Calu3 (cell line): ENCODE data around the gene HAO1. TPM values are rescaled to one million over a fixed set of nuclear protein-coding genes. Genes with fewer than 3 reads are reported as not detected.
A peak's percentile ranks its signal among the peaks of the same experiment; 100 is the strongest.

Experiments
- BruUV-seq: library from RNA; stranded (reverse); fragments of 400-500 nt; replicated peaks from 2 replicates; lab custom pipeline; 2021; lab: Mats Ljungman, UMichigan
- CTCF ChIA-PET: fragments of 300-600 bp; sonication (Branson Sonifier 250); formaldehyde crosslinking; loops from one replicate; lab custom pipeline; 2022; ENCODE audit warnings: antibody characterized with exemption; lab: Charles Lee
- DNase-seq: peaks from one replicate; pipeline ENCODE4 v3.0.0; 2022
- H3K27ac Mint-ChIP-seq: one replicate; pipeline ENCODE4 v1.8.0; 2022; ENCODE audit warnings: mixed read lengths; ENCODE audit not compliant: unreplicated experiment
- H3K27me3 Mint-ChIP-seq: one replicate; pipeline ENCODE4 v1.8.0; 2022; ENCODE audit warnings: mixed read lengths; ENCODE audit not compliant: unreplicated experiment
- H3K36me3 Mint-ChIP-seq: one replicate; pipeline ENCODE4 v1.8.0; 2022; ENCODE audit warnings: mild to moderate bottlenecking, moderate library complexity, mixed read lengths; ENCODE audit not compliant: insufficient read depth, unreplicated experiment
- H3K4me1 Mint-ChIP-seq: one replicate; pipeline ENCODE4 v1.8.0; 2022; ENCODE audit warnings: mild to moderate bottlenecking, low read depth, mixed read lengths; ENCODE audit not compliant: unreplicated experiment
- H3K4me3 Mint-ChIP-seq: one replicate; pipeline ENCODE4 v1.8.0; 2022; ENCODE audit warnings: mild to moderate bottlenecking, low read depth, moderate library complexity, mixed read lengths; ENCODE audit not compliant: unreplicated experiment
- H3K9me3 Mint-ChIP-seq: one replicate; pipeline ENCODE4 v1.8.0; 2022; ENCODE audit warnings: low read depth, mixed read lengths; ENCODE audit not compliant: unreplicated experiment
- CTCF ChIP-seq: fragments of 200-600 bp; IDR thresholded peaks from one replicate; pipeline ENCODE4 v1.8.0; 2022; ENCODE audit warnings: antibody characterized with exemption; ENCODE audit not compliant: unreplicated experiment
- intact Hi-C: fragments of 100-400 bp; cut with micrococcal nuclease; formaldehyde crosslinking; loops from one replicate; pipeline ENCODE4 v1.10.0; 2022; ENCODE audit not compliant: unreplicated experiment
- total RNA-seq: library from RNA; stranded (reverse); gene quantifications from 2 replicates; pipeline ENCODE4 v1.2.3, GENCODE V29; 2022

HAO1 gene
- total RNA-seq, 1 experiment from 2014 or later: not detected

GRCh38 chr20:7866285-7866684 lies 74.0 kb downstream of the HAO1 start:
- H3K27me3 Mint-ChIP-seq: peaks cover 13% of the 10 kb centered on the region
- TF ChIP-seq CTCF: no peak
- H3K36me3 Mint-ChIP-seq: no peaks in the 10 kb centered on the region
- CTCF ChIA-PET: interaction anchor here (0.8 kb wide), 1 partner anchor 9 kb away, joined by 3 read pairs; no protein-coding TSS in a partner anchor
- BruUV-seq: no TSS peak
- no peak overlapping the region for H3K4me3 Mint-ChIP-seq
- DNase-seq: no peak
- no peak overlapping the region for H3K27ac Mint-ChIP-seq
- intact Hi-C loops: no loop called here
- no peaks in the 10 kb centered on the region for H3K4me1 Mint-ChIP-seq
- no peaks in the 10 kb centered on the region for H3K9me3 Mint-ChIP-seq

GRCh38 chr20:7859356-7859802 lies 80.9 kb downstream of the HAO1 start:
- Mint-ChIP-seq H3K4me3 (no peak overlapping the region), H3K9me3 (no peaks in the 10 kb centered on the region), H3K27ac (no peak overlapping the region), H3K27me3 (peaks cover 13% of the 10 kb centered on the region), H3K36me3 (no peaks in the 10 kb centered on the region), H3K4me1 (peaks cover 16% of the 10 kb centered on the region)
- CTCF ChIA-PET: interaction anchor here (0.7 to 1.3 kb wide), 2 partner anchors 18 to 275 kb away, joined by 3 to 4 read pairs; no protein-coding TSS in a partner anchor
- BruUV-seq: no TSS peak
- DNase-seq: peak; percentile 23
- intact Hi-C loops: loop anchor here (2.0 to 10.0 kb wide), 6 partner anchors 145 to 1717 kb away; no protein-coding TSS in a partner anchor
- TF ChIP-seq CTCF: no peak

- intact Hi-C loops: loop anchor here (2.0 to 10.0 kb wide), 6 partner anchors 144 to 1716 kb away; no protein-coding TSS in a partner anchor
- no peak overlapping the region for H3K4me3 Mint-ChIP-seq
- H3K27ac Mint-ChIP-seq: no peak overlapping the region
- CTCF ChIA-PET: interaction anchor here (1.3 kb wide), 1 partner anchor 17 kb away, joined by 4 read pairs; no protein-coding TSS in a partner anchor
- BruUV-seq: no TSS peak
- peaks cover 13% of the 10 kb centered on the region for H3K27me3 Mint-ChIP-seq
- no peak for TF ChIP-seq CTCF
- DNase-seq: no peak
- H3K4me1 Mint-ChIP-seq: peaks cover 16% of the 10 kb centered on the region
- H3K36me3 Mint-ChIP-seq: no peaks in the 10 kb centered on the region
- H3K9me3 Mint-ChIP-seq: no peaks in the 10 kb centered on the region
Measured at GRCh38 chr20:7858734-7859250, 81.5 kb downstream of the HAO1 start.

DNA sequence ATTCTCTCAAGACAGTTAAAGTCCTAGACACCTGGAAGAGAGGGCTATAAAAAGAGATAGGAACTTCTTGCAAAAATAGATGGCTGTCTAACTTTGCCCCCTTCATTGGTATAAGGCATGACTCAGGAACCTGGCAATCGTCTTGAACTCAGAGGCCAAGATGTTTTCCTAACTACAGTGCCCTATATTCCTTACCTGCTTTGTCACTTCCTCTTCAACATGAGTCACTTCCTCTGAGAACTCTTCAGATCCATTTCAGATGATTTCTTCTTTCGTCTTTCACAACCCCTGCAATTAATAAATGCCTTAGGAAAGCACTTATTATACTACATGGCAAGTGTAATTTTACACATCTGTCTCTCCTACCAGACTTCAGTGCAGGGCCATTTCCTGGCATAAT lies 83.5 kb downstream of the HAO1 start:
- no peak for TF ChIP-seq CTCF
- CTCF ChIA-PET: interaction anchor here (0.6 kb wide), 1 partner anchor 948 kb away, joined by 3 read pairs; no protein-coding TSS in a partner anchor

More for the DNA sequence above, 83.5 kb downstream of the HAO1 start:
- Mint-ChIP-seq H3K9me3 (no peaks in the 10 kb centered on the region), H3K27ac (no peak overlapping the region), H3K36me3 (no peaks in the 10 kb centered on the region), H3K27me3 (peaks cover 4% of the 10 kb centered on the region), H3K4me3 (no peak overlapping the region), H3K4me1 (peaks cover 16% of the 10 kb centered on the region)
- intact Hi-C loops: loop anchor here (5.0 to 10.0 kb wide), 5 partner anchors 142 to 1714 kb away; no protein-coding TSS in a partner anchor
- no TSS peak for BruUV-seq
- DNase-seq: no peak
